ENCODE measurements around the gene IKZF2.

The IKZF2 gene

GRCh38 chr2:213151437-213152064, at the start of gene IKZF2:
TSS of gene IKZF2 (minus strand) at chr2:213151612. CDS start at chr2:213148629, 2,983 bp downstream.
- H3K4me1 Mint-ChIP-seq = peaks cover 41% of the 10 kb centered on the region
- peak within 1 kb of the TSS; percentile 88 to 97 (median 94) for H3K4me3 Mint-ChIP-seq
- peak within 1 kb of the TSS; percentile 80 to 97 (median 94) for H3K27ac Mint-ChIP-seq
- no peaks in the 10 kb centered on the region for H3K9me3 Mint-ChIP-seq
- H3K36me3 Mint-ChIP-seq (ENCODE audit: low read depth) = no peaks in the 10 kb centered on the region
- H3K27me3 Mint-ChIP-seq (ENCODE audit: low read depth) = peaks cover 8% of the 10 kb centered on the region
- TF ChIP-seq CTCF (IDR thresholded peaks at IDR 0.05; ENCODE audit: unreplicated experiment in 3 of 3) = no peak

GRCh38 chr2:213199871-213200270, 48.5 kb upstream of the IKZF2 start:
- Mint-ChIP-seq H3K27ac (no peak overlapping the region), H3K27me3 (ENCODE audit: low read depth) (no peaks in the 10 kb centered on the region), H3K4me3 (no peak overlapping the region), H3K9me3 (no peaks in the 10 kb centered on the region), H3K36me3 (ENCODE audit: low read depth) (no peaks in the 10 kb centered on the region), H3K4me1 (no peaks in the 10 kb centered on the region)
- TF ChIP-seq CTCF (IDR thresholded peaks at IDR 0.05; ENCODE audit: unreplicated experiment in 3 of 3) = no peak

- TF ChIP-seq CTCF (IDR thresholded peaks at IDR 0.05; ENCODE audit: unreplicated experiment in 3 of 3) = no peak
- Mint-ChIP-seq H3K36me3 (ENCODE audit: low read depth) (no peaks in the 10 kb centered on the region), H3K27me3 (ENCODE audit: low read depth) (no peaks in the 10 kb centered on the region), H3K4me1 (peaks cover 19% of the 10 kb centered on the region), H3K9me3 (no peaks in the 10 kb centered on the region), H3K4me3 (peak overlapping the region in 2 of 3 experiments; percentile 47 to 57), H3K27ac (peak overlapping the region in 1 of 3 experiments; percentile 52)
Observed at GRCh38 chr2:213189001-213189899, 37.8 kb upstream of the IKZF2 start.

- no peaks in the 10 kb centered on the region for H3K27me3 Mint-ChIP-seq (ENCODE audit: low read depth)
- no peaks in the 10 kb centered on the region for H3K36me3 Mint-ChIP-seq (ENCODE audit: low read depth)
- TF ChIP-seq CTCF (IDR thresholded peaks at IDR 0.05; ENCODE audit: unreplicated experiment in 3 of 3) = no peak
- H3K4me1 Mint-ChIP-seq = peaks cover 19% of the 10 kb centered on the region
- peak overlapping the region; percentile 5 to 21 (median 11) for H3K4me3 Mint-ChIP-seq
- peak overlapping the region; percentile 79 to 94 (median 93) for H3K27ac Mint-ChIP-seq
- H3K9me3 Mint-ChIP-seq = no peaks in the 10 kb centered on the region
Observed at GRCh38 chr2:213188533-213188867, 37.1 kb upstream of the IKZF2 start.

- peak overlapping the region; percentile 79 to 94 (median 93) for H3K27ac Mint-ChIP-seq
- H3K9me3 Mint-ChIP-seq = no peaks in the 10 kb centered on the region
- no peaks in the 10 kb centered on the region for H3K36me3 Mint-ChIP-seq (ENCODE audit: low read depth)
- peak overlapping the region; percentile 5 to 21 (median 11) for H3K4me3 Mint-ChIP-seq
- no peak for TF ChIP-seq CTCF (IDR thresholded peaks at IDR 0.05; ENCODE audit: unreplicated experiment in 3 of 3)
- no peaks in the 10 kb centered on the region for H3K27me3 Mint-ChIP-seq (ENCODE audit: low read depth)
- H3K4me1 Mint-ChIP-seq = peaks cover 19% of the 10 kb centered on the region
Observed at GRCh38 chr2:213187833-213188532, 36.6 kb upstream of the IKZF2 start.

Data from nephron (organoid).